Liver (tissue), 2 donors: Measurements from ENCODE around the gene NMUR2.

Experiments
- FOXA2 ChIP-seq: IDR thresholded peaks from 2 replicates; pipeline ENCODE4 v1.6.1; 2016; ENCODE audit warnings: antibody characterized with exemption
- TF ChIP-seq, protein P1 (sequence below): fragments of 150-350 bp; IDR thresholded peaks from 2 replicates; pipeline ENCODE4 v1.5.1; 2017; ENCODE audit warnings: improper control_type of control experiment, low read depth, low read length; ENCODE audit not compliant: missing input control
- donor health status: healthy.

DNA sequence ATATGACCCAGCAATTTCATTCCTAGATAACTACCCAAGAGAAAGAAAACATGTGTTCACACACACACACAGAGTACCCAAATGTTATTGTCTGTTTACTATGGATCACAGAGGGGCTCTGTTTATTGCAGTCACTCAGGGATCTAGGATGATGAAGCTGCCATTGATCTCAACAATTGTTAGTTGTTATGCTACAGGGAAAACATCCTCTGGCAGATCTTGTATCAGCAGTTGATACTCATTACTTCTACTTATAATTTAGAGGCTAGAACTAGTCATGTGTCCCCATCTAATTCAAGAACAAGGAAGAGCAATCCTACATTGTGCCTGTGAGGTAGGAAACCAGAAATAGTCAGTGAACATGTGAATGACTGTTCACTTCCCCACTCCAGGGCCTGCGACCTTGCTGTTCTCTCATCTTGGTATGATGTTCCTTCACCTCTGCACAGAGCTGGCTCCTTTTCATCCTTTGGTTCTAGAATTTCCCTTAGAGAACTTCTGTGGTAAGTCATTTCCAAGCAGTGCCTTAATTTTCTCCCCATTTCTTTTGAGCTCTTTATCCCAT lies 30.3 kb downstream of the NMUR2 start:
- TF ChIP-seq, protein P1, sequence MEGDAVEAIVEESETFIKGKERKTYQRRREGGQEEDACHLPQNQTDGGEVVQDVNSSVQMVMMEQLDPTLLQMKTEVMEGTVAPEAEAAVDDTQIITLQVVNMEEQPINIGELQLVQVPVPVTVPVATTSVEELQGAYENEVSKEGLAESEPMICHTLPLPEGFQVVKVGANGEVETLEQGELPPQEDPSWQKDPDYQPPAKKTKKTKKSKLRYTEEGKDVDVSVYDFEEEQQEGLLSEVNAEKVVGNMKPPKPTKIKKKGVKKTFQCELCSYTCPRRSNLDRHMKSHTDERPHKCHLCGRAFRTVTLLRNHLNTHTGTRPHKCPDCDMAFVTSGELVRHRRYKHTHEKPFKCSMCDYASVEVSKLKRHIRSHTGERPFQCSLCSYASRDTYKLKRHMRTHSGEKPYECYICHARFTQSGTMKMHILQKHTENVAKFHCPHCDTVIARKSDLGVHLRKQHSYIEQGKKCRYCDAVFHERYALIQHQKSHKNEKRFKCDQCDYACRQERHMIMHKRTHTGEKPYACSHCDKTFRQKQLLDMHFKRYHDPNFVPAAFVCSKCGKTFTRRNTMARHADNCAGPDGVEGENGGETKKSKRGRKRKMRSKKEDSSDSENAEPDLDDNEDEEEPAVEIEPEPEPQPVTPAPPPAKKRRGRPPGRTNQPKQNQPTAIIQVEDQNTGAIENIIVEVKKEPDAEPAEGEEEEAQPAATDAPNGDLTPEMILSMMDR, result no peak
- no peak for TF ChIP-seq FOXA2
